IPS-NIHi11 (cell line): Measurements from ENCODE around the gene WDR45B.

ENCODE experiments used
- DNase-seq: peaks from one replicate; pipeline ENCODE4 v3.0.0; 2012; ENCODE audit warnings: mixed read lengths, low spot score

Gene WDR45B

GRCh38 chr17:82677353-82677925 is 29.2 kb upstream of the WDR45B start:
- DNase-seq: no peak

GRCh38 chr17:82675476-82676245 is 27.4 kb upstream of the WDR45B start:
- no peak for DNase-seq

GRCh38 chr17:82674656-82675475 is 26.6 kb upstream of the WDR45B start:
- no peak for DNase-seq

- DNase-seq: no peak
Observed at GRCh38 chr17:82670661-82671450, 22.6 kb upstream of the WDR45B start.

- DNase-seq: peak; percentile 90
Observed at GRCh38 chr17:82668631-82669099, 20.4 kb upstream of the WDR45B start.

- DNase-seq: no peak
Observed at GRCh38 chr17:82668024-82668630, 19.9 kb upstream of the WDR45B start.

- DNase-seq: no peak
Observed at GRCh38 chr17:82667668-82668000, 19.4 kb upstream of the WDR45B start.

GRCh38 chr17:82666931-82667667 is 18.9 kb upstream of the WDR45B start:
- DNase-seq: no peak

- no peak for DNase-seq
Observed at GRCh38 chr17:82665891-82666290, 17.6 kb upstream of the WDR45B start.

- DNase-seq: no peak
Observed at GRCh38 chr17:82665217-82665616, 17.0 kb upstream of the WDR45B start.

GRCh38 chr17:82664701-82665182 is 16.5 kb upstream of the WDR45B start:
- DNase-seq: no peak

- no peak for DNase-seq
Observed at GRCh38 chr17:82664276-82664575, 16.0 kb upstream of the WDR45B start.

- DNase-seq: no peak
Observed at GRCh38 chr17:82663381-82664275, 15.4 kb upstream of the WDR45B start.

- no peak for DNase-seq
Observed at GRCh38 chr17:82662711-82663261, 14.5 kb upstream of the WDR45B start.

GRCh38 chr17:82661717-82662683 is 13.8 kb upstream of the WDR45B start:
- no peak for DNase-seq

- DNase-seq: no peak
Observed at GRCh38 chr17:82659886-82660285, 11.6 kb upstream of the WDR45B start.

- no peak for DNase-seq
Observed at GRCh38 chr17:82658796-82659452, 10.7 kb upstream of the WDR45B start.

- no peak for DNase-seq
Observed at GRCh38 chr17:82658331-82658730, 10.1 kb upstream of the WDR45B start.
